ENCODE results near the gene SHOX. TPM values are rescaled to one million over a fixed set of nuclear protein-coding genes. Genes with fewer than 3 reads are reported as not detected.

SHOX gene
- total RNA-seq, 1 experiment from 2014 or later, result 0.24 TPM

DNA sequence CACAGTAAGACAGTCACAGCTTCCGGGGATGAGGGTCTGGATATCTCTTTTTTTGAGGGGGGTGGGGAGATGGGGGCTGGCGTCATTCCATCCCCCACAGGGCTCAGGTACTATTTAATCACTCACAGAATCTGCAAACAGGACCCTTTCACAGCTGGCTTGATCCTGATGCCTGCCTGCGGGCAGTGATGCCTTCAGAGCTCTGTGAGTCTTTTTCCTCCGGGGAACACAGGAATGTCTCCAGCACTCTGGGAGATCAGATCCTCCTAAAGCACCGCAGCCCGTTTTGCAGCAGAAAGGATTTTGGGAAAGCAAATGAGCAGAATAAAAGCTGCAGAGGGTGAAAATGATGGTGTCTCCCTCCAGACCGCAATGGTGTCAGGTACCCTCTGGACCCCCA lies 13.2 kb upstream of the SHOX start:
- TF ChIP-seq, protein P1, sequence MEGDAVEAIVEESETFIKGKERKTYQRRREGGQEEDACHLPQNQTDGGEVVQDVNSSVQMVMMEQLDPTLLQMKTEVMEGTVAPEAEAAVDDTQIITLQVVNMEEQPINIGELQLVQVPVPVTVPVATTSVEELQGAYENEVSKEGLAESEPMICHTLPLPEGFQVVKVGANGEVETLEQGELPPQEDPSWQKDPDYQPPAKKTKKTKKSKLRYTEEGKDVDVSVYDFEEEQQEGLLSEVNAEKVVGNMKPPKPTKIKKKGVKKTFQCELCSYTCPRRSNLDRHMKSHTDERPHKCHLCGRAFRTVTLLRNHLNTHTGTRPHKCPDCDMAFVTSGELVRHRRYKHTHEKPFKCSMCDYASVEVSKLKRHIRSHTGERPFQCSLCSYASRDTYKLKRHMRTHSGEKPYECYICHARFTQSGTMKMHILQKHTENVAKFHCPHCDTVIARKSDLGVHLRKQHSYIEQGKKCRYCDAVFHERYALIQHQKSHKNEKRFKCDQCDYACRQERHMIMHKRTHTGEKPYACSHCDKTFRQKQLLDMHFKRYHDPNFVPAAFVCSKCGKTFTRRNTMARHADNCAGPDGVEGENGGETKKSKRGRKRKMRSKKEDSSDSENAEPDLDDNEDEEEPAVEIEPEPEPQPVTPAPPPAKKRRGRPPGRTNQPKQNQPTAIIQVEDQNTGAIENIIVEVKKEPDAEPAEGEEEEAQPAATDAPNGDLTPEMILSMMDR (conservative IDR thresholded peaks at IDR 0.05), result no peak
- H4K8ac ChIP-seq (replicated peaks; ENCODE audit: insufficient read length, low read depth, low read length), result no peak overlapping the region
- peaks cover 5% of the 10 kb centered on the region for H3K23me2 ChIP-seq (ENCODE audit: insufficient read length, low read depth, low read length, poor library complexity, severe bottlenecking)
- H4K91ac ChIP-seq (ENCODE audit: insufficient read length, low read depth, low read length), result no peak overlapping the region
- no peak overlapping the region for H2BK5ac ChIP-seq (ENCODE audit: insufficient read length, low read length)
- H3K56ac ChIP-seq (ENCODE audit: insufficient read length, low read depth, low read length), result no peak overlapping the region
- WGBS (ENCODE audit: extremely low coverage, insufficient read length, low lambda C conversion rate), result no CpG with 5 or more reads among the region's 7 CpGs
- no peak overlapping the region for H2AK5ac ChIP-seq (ENCODE audit: insufficient read length, low read length)
- no peak overlapping the region for H3K4me2 ChIP-seq (ENCODE audit: insufficient read depth, insufficient read length, low read length)
- no peak overlapping the region for H2BK15ac ChIP-seq (ENCODE audit: low read depth, low read length)
- H3K9ac ChIP-seq (ENCODE audit: extremely low read depth, insufficient read length, low read length), result no peak overlapping the region
- peaks cover 12 to 16% of the 10 kb centered on the region in 2 experiments for H3K9me3 Mint-ChIP-seq
- H3K14ac ChIP-seq (ENCODE audit: insufficient read depth, low read length), result no peak overlapping the region
- no peak overlapping the region for H3K23ac ChIP-seq (ENCODE audit: insufficient read length, low read depth, low read length)
- H3K4me1 ChIP-seq (ENCODE audit: insufficient read depth, low read length), result no peaks in the 10 kb centered on the region
- no peak overlapping the region for H3K27ac Mint-ChIP-seq
- H3K18ac ChIP-seq (ENCODE audit: insufficient read length, low read depth, low read length), result no peak overlapping the region
- H2BK12ac ChIP-seq (ENCODE audit: insufficient read length, low read depth, low read length), result no peak overlapping the region
- no peak overlapping the region for H2BK120ac ChIP-seq (ENCODE audit: low read depth, low read length, poor library complexity, severe bottlenecking)
- H2AFZ ChIP-seq (ENCODE audit: low read length), result no peak overlapping the region
- H3K27me3 ChIP-seq (ENCODE audit: insufficient read depth, low read length), result peaks cover 52% of the 10 kb centered on the region
- no peak overlapping the region for H3K27ac ChIP-seq (ENCODE audit: insufficient read length, low read depth, low read length)
- peaks cover 6 to 26% of the 10 kb centered on the region in 2 experiments; a peak in 3 of 4 replicates for H3K4me1 Mint-ChIP-seq
- H3K79me2 ChIP-seq (ENCODE audit: insufficient read depth, low read length), result no peaks in the 10 kb centered on the region
- no peak overlapping the region for H4K5ac ChIP-seq (ENCODE audit: insufficient read length, low read depth, low read length)
- no peak for DNase-seq
- no peak overlapping the region for H2BK20ac ChIP-seq (ENCODE audit: low read depth, low read length, poor library complexity, severe bottlenecking)
- H3T11ph ChIP-seq (ENCODE audit: low read length), result no peak overlapping the region
- no peaks in the 10 kb centered on the region for H3K9me3 ChIP-seq (ENCODE audit: control insufficient read depth, low read depth, low read length)
- peaks cover 0 to 2% (median 0%) of the 10 kb centered on the region in 3 experiments; a peak in 1 of 7 replicates for H3K36me3 Mint-ChIP-seq (ENCODE audit: insufficient read depth in 1 of 3, low read depth in 3 of 3)
- H3K79me1 ChIP-seq (ENCODE audit: insufficient read depth, low read depth, low read length, poor library complexity, severe bottlenecking), result no peaks in the 10 kb centered on the region
- no peak overlapping the region for H3K4ac ChIP-seq (ENCODE audit: low read depth, low read length)
- H4K20me1 ChIP-seq (ENCODE audit: control insufficient read depth, insufficient read depth, insufficient read length), result no peaks in the 10 kb centered on the region
- H3K4me3 Mint-ChIP-seq, result no peak overlapping the region
- H3K27me3 Mint-ChIP-seq (ENCODE audit: low read depth), result peaks cover 98% of the 10 kb centered on the region
